HepG2 (cell line): ENCODE results near the gene VCPKMT. TPM values are rescaled to one million over a fixed set of nuclear protein-coding genes. Genes with fewer than 3 reads are reported as not detected.

Experiments used
- FOXO1 ChIP-seq: sonication (generic); formaldehyde crosslinking; IDR thresholded peaks from 2 replicates; pipeline ENCODE4 v1.4.0; 2020; ENCODE audit warnings: missing genetic modification reagents
- HDAC1 ChIP-seq: sonication (generic); formaldehyde crosslinking; IDR thresholded peaks from 2 replicates; pipeline ENCODE4 v1.5.1; 2020; ENCODE audit warnings: mild to moderate bottlenecking, missing genetic modification reagents
- HOXA3 ChIP-seq: sonication (generic); formaldehyde crosslinking; IDR thresholded peaks from 2 replicates; pipeline ENCODE4 v1.5.0; 2020; ENCODE audit warnings: missing genetic modification reagents
- HOXA7 ChIP-seq: sonication (generic); formaldehyde crosslinking; IDR thresholded peaks from 2 replicates; pipeline ENCODE4 v1.8.1; 2022; ENCODE audit warnings: mild to moderate bottlenecking, missing genetic modification reagents, moderate library complexity
- MAZ ChIP-seq, 2 experiments: sonication (generic) in 1 of 2; formaldehyde crosslinking in 1 of 2; IDR thresholded peaks; 2 replicates each; pipeline versions ENCODE4 v1.5.0 to v1.6.1; 2012 to 2020; ENCODE audit warnings: low read depth in 2 of 2, mild to moderate bottlenecking in 2 of 2, borderline replicate concordance in 1 of 2, improper control_type of control experiment in 1 of 2, low read length in 1 of 2, missing genetic modification reagents in 1 of 2, moderate library complexity in 1 of 2
- MED1 ChIP-seq: sonication (generic); formaldehyde crosslinking; IDR thresholded peaks from 2 replicates; pipeline ENCODE4 v1.4.0; 2020; ENCODE audit warnings: missing genetic modification reagents
- MEIS2 ChIP-seq: sonication (generic); formaldehyde crosslinking; IDR thresholded peaks from 2 replicates; pipeline ENCODE4 v1.9.0; 2021; ENCODE audit warnings: mild to moderate bottlenecking, missing genetic modification reagents
- NCOA2 ChIP-seq: sonication (generic); formaldehyde crosslinking; IDR thresholded peaks from 2 replicates; pipeline ENCODE4 v1.8.0; 2022; ENCODE audit warnings: inconsistent platforms
- PLSCR1 ChIP-seq: sonication (generic); formaldehyde crosslinking; IDR thresholded peaks from 2 replicates; pipeline ENCODE4 v1.5.0; 2020; ENCODE audit warnings: missing genetic modification reagents, mild to moderate bottlenecking, borderline replicate concordance
- SALL1 ChIP-seq: sonication (generic); formaldehyde crosslinking; IDR thresholded peaks from 2 replicates; pipeline ENCODE4 v1.8.0; 2022; ENCODE audit warnings: mild to moderate bottlenecking, missing genetic modification reagents
- TGIF2 ChIP-seq: IDR thresholded peaks from 2 replicates; pipeline ENCODE4 v1.6.1; 2016; ENCODE audit warnings: control low read depth, missing compliant biosample characterization
- ZKSCAN8 ChIP-seq: IDR thresholded peaks from 2 replicates; pipeline ENCODE4 v1.6.1; 2016; ENCODE audit warnings: borderline replicate concordance, missing genetic modification reagents, missing compliant biosample characterization
- ZNF296 ChIP-seq: sonication (generic); formaldehyde crosslinking; conservative IDR thresholded peaks from 2 replicates; pipeline ENCODE4 v1.5.0; 2020; ENCODE audit warnings: mild to moderate bottlenecking, missing genetic modification reagents
- ZNF34 ChIP-seq: sonication (generic); formaldehyde crosslinking; IDR thresholded peaks from 2 replicates; pipeline ENCODE4 v1.4.0; 2020; ENCODE audit warnings: mild to moderate bottlenecking, missing genetic modification reagents, borderline replicate concordance
- ZNF574 ChIP-seq: sonication (generic); formaldehyde crosslinking; IDR thresholded peaks from 2 replicates; pipeline ENCODE4 v1.4.0; 2020; ENCODE audit warnings: missing genetic modification reagents
- ZNF609 ChIP-seq: sonication (generic); formaldehyde crosslinking; IDR thresholded peaks from 2 replicates; pipeline ENCODE4 v1.4.0; 2020; ENCODE audit warnings: mild to moderate bottlenecking, missing genetic modification reagents, borderline replicate concordance
- polyA plus RNA-seq, 8 experiments: library from polyadenylated mRNA; depleted of rRNA in 3 of 8; stranded (reverse) in 7 of 8; unstranded in 1 of 8; fragments of >200 nt; fragmentation: Illumina TruSeq in 4 of 8; extraction: Trizol in 4 of 8; gene quantifications; 2 replicates each; pipeline versions ENCODE4 v1.2.1 to v1.2.3, GENCODE V29; 2011 to 2016; ENCODE audit warnings: low read depth in 4 of 8, missing spikeins in 1 of 8, mixed read lengths in 1 of 8; ENCODE audit not compliant: insufficient read depth in 1 of 8
- total RNA-seq, 5 experiments: library from RNA; depleted of rRNA; stranded (reverse); fragments of >200 nt; fragmentation: Illumina TruSeq; extraction: Trizol; gene quantifications; 2 replicates each; pipeline ENCODE4 v1.2.3, GENCODE V29; 2016; ENCODE audit warnings: low read depth in 1 of 5
- TF ChIP-seq, protein P1 (sequence below): IDR thresholded peaks from 2 replicates; pipeline ENCODE4 v1.6.1; 2016; ENCODE audit warnings: missing genetic modification reagents, missing compliant biosample characterization

Gene VCPKMT
- total and polyA plus RNA-seq, 2 of the 13 experiments (the other 11 are each of a cell fraction or from before 2014, with no cell fraction given), result 3.9 to 5.4 TPM

DNA sequence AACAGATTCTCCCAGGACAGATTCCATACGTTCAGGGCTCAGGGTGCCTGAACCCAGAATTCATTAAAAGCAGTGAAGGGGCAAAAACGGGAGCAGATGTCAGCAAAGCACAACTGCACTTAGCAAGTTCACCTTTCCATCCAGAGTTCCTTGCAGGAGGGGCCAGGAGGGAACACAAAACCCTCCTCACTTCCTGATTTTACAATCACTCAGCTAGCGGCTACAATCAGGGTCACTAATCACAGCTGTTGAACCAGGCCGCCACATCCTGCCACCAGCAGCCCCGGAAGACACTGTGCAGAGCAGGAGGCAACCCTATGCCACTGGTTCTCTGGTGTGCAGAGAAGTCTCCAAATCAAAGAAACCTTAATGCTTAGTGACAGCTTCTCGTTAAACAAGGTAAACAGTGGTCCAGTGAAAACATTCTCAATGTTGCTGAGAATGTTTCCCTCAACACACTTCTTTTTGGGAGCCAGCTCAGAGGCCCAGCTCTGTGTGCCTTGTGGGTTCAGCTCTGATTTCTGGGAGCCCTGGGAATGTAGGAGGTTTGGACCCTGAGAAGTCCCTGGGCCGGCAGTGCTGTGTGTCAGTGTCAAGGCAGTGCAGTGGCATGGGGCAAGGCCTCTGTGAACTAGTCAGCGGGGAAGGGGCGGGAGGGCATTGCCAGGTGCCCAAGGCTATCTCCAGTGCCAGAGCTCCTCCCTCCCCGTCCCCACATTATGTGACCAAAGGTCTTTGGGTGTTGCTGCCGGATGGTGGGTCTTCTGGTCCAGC, 54.5 kb downstream of the VCPKMT start (continued):
- TF ChIP-seq, protein P1, sequence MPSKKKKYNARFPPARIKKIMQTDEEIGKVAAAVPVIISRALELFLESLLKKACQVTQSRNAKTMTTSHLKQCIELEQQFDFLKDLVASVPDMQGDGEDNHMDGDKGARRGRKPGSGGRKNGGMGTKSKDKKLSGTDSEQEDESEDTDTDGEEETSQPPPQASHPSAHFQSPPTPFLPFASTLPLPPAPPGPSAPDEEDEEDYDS (CRISPR knock-in tag), result peak; percentile 89
- peak; percentile 61; the same call in 1 of the 2 replicates for TF ChIP-seq ZNF296 (CRISPR knock-in tag)
- TF ChIP-seq MEIS2 (CRISPR knock-in tag), result no peak
- TF ChIP-seq ZNF574, result peak; percentile 45
- TF ChIP-seq ZNF609 (CRISPR knock-in tag), result no peak; the same call in 1 of the 2 replicates
- no peak for TF ChIP-seq MAZ (IDR thresholded peaks at IDR 0.05; ENCODE audit: borderline replicate concordance, low read depth, low read length)
- TF ChIP-seq MAZ (CRISPR knock-in tag; IDR thresholded peaks at IDR 0.05; ENCODE audit: low read depth), result peak; percentile 35; the same call in 1 of the 2 replicates
- no peak for TF ChIP-seq HOXA7 (CRISPR knock-in tag)
- TF ChIP-seq TGIF2, result peak; percentile 81
- TF ChIP-seq PLSCR1, result no peak
- TF ChIP-seq ZKSCAN8, result no peak
- TF ChIP-seq NCOA2 (CRISPR knock-in tag), result peak; percentile 21; the same call in 1 of the 2 replicates
- no peak for TF ChIP-seq ZNF34
- 0 out of 2 replicates have a peak, but pooled peaks have one; percentile 19 for TF ChIP-seq FOXO1 (CRISPR knock-in tag)
- peak; percentile 62 for TF ChIP-seq MED1 (CRISPR knock-in tag)
- TF ChIP-seq HDAC1 (CRISPR knock-in tag), result peak; percentile 16; the same call in 1 of the 2 replicates
- peak; percentile 36; the same call in 1 of the 2 replicates for TF ChIP-seq HOXA3 (CRISPR knock-in tag)
- peak; percentile 44 for TF ChIP-seq SALL1
